DMS53 treated with DMSO at 0.1 percent for 48 hours (cell line): Measurements from ENCODE around the gene CALM1.

Experiments
- DNase-seq: peaks from one replicate; lab custom pipeline; 2025; ENCODE audit not compliant: unreplicated experiment; lab: John Stamatoyannopoulos, UW

Gene CALM1

GRCh38 chr14:90407230-90407629, 10.4 kb downstream of the CALM1 start:
- no peak for DNase-seq

DNA sequence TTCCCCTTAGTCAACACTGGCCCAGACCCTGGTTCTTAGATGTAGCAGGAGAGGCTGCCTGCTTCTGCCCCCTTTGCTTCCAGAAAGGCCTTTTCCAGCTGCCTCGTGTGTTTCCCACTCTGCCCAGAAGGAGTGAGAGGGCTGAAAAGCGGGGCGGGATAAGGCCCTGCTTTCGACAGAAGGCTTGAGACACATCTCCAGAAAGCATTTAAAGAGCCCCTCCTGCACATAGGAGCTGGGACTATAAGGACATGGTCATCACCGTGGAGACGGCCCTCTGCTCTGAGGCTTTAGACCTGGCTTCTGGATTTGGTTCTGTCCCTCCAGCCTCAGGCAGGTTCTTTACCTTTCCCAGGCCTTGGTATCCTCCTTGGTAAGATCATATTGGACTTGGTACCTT, 11.9 kb downstream of the CALM1 start:
- no peak for DNase-seq

GRCh38 chr14:90409209-90409730, 12.4 kb downstream of the CALM1 start:
- no peak for DNase-seq

- no peak for DNase-seq
Measured at GRCh38 chr14:90412058-90412457, 15.2 kb downstream of the CALM1 start.

- no peak for DNase-seq
Measured at GRCh38 chr14:90416720-90417119, 19.9 kb downstream of the CALM1 start.

DNA sequence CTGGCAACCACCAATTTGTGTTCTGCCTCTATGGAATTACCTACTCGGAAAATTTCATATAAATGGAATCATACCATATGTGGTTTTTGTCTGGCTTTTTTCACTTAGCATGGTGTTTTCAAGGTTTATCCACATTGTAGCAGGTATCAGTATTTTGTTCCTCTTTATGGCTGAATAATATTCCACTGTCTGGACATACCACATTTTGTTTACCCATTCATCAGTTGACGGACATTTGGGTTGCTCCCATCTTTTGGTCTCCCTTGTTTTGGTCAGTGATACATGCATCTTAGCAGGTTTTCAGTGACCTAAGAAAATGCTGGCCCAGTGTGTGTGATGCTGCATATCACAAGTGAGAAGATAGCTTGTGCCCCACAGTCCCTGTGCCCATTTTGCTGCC, 21.2 kb downstream of the CALM1 start:
- no peak for DNase-seq

GRCh38 chr14:90419200-90419599, 22.4 kb downstream of the CALM1 start:
- peak; percentile 44 for DNase-seq

- no peak for DNase-seq
Measured at GRCh38 chr14:90421001-90421631, 24.3 kb downstream of the CALM1 start.

DNA sequence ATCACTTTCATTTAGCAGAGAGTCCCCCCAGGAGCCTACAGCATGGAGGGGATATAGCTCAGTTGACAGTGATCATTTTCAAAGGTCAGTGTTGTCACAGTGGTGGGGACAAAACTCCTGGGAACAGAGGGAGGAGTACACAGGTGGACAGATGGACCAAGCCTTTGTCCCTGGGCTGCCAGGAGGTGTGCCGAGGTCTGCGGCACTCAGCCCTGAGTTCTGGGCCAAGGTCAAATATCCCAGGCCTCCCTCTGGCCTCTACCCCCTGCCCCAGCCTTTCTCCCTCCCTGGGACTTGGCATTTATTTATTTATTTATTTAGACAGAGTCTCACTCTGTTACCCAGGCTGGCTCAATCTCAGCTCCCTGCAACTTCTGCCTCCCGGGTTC, 24.8 kb downstream of the CALM1 start:
- no peak for DNase-seq

GRCh38 chr14:90423166-90423565, 26.3 kb downstream of the CALM1 start:
- DNase-seq, result no peak

GRCh38 chr14:90424075-90424474, 27.2 kb downstream of the CALM1 start:
- DNase-seq, result no peak

- no peak for DNase-seq
Measured at GRCh38 chr14:90424686-90425372, 28.0 kb downstream of the CALM1 start.

GRCh38 chr14:90425373-90425879, 28.6 kb downstream of the CALM1 start:
- no peak for DNase-seq

DNA sequence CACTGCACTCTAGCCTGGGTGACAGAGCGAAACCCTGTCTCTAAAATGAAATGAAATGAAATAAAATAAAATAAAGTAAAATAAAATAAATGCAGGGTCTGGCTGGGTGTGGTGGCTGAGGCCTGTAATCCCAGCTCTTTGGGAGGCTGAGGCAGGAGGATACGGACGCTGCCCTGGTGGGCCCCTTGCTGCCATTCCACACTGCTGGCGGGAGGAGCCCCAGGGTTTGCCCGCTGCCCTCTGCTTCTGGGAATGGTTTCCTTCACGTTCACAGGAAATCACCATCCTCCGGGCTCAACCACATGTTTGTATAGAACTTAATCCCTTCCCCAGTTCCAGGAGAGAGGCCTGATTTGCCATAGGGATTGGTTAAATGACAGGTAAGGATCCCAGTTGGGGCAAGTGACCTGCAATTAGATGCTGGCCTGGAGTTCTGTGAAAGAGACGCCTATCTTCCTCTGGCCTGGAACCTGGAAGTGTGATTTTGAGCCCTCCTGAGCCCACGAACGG, 29.3 kb downstream of the CALM1 start:
- no peak for DNase-seq

GRCh38 chr14:90426663-90427062, 29.8 kb downstream of the CALM1 start:
- no peak for DNase-seq

DNA sequence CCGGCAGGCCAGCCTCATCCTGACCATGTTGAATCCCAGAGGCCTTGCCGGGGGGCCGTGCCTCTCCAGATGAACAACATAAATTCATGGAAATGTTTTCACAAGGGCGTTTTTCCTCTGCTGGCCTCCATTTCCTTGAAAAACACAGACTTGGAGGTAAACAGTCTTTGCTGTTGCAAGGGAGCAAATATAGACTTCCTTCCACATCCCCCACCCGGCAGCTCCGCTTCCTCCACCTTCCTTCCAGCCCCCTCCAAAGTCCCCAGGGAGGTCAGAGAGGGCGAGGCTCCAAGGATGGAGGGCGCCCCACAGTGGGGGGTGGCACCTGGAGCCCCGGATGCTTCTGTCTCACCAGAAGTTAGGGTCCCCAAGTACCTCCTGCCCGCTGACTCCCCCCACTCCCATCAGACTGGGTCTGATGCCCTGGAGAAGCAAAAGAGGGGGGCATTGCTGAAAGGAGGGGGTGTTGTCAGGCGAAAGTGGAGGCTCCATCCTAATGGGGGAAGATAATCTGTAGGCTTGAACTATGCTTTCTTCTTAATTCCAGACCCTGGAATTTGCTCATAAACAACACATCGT, 31.1 kb downstream of the CALM1 start:
- DNase-seq, result no peak

GRCh38 chr14:90428676-90429075, 31.8 kb downstream of the CALM1 start:
- DNase-seq, result no peak

DNA sequence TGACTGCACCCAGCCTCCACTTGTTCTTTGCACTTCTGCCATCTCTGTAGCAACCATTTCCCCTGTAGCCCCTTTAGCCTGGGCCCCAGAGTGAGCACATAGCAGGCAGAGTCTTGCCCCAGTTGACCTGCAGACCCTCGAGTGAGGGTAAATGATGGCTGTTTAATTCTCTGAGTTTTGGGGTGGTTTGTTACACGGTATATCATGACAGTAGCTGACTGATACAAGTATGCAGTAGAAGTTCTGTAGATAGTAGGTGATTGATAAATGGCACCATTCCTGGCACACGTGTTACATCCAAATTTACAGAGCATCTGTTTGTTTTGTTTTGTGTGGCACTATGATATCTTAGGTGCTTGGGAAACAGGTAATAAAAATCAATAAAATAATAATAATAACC, 32.4 kb downstream of the CALM1 start:
- no peak for DNase-seq

DNA sequence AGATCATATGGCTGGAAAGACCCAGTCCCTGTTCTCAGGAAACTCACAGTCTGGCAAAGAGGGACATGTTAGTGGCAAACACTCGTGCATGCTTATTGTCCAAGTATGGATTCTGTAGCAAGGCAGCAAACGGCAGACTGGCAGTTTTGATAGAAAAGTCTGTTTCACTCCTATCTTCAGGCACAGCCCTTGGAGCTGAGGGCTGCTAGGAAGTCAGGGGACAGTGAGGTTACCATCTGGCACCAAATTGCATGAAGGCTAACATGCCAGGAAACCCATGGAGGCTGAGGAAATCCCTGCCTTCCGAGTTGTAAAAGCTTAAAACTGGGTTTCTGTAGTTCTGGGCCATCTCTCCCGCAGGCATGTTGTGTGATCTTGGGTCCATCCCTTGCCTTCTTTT, 32.9 kb downstream of the CALM1 start:
- no peak for DNase-seq

DNA sequence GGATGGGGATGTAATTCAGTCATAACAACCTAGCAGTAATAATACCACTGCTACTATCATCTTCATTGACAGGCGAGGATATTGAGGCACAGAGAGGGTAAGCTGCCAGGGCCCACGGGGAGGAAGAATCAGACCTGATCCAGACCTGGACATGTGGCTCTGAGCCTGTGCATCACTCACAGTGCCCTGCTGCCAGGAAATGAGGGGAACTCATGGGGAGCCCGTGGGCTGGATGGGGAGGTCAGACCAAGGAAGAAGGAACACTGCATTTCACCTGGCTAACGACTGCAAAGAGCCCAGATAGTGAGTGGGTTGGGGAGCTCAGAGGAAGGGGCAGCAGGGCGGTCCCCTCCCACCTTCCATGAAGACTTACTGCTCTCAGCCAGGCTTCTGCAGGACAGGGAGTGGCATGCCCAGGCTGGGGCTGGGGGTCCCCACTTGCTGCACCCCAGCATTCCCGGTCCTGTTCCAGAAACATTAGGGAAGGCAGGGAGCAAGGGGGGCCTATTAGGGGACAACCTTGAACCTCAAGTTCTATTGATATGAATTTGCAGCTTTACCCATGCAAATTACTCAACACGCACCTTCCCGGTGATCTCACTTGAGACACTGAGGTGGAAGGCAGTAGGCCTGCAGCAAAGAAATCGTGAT, 37.7 kb downstream of the CALM1 start:
- no peak for DNase-seq

DNA sequence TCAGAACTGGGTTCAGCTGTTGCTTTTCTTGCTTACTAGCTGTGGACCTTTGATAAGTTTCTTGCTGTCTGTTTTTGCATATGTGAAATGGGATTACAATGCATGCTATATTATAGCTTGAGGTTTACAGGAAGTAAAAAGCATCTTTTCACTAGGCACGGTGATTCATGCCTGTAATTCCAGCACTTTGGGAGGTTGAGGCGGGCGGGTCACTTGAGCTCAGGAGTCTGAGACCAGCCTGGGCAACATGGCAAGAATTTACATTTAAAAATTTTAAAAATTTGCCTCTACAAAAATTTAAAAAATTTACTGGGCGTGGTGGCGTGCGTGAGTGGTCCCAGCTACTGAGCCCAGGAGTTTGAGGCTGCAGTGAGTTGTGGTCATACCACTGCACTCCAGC, 42.0 kb downstream of the CALM1 start:
- no peak for DNase-seq
